Measurements from ENCODE around the gene HSF2.

- no peak for TF ChIP-seq YY1 (IDR thresholded peaks at IDR 0.05; ENCODE audit: extremely low read depth, insufficient replicate concordance, low read depth, low read length)
- TF ChIP-seq, protein P1, sequence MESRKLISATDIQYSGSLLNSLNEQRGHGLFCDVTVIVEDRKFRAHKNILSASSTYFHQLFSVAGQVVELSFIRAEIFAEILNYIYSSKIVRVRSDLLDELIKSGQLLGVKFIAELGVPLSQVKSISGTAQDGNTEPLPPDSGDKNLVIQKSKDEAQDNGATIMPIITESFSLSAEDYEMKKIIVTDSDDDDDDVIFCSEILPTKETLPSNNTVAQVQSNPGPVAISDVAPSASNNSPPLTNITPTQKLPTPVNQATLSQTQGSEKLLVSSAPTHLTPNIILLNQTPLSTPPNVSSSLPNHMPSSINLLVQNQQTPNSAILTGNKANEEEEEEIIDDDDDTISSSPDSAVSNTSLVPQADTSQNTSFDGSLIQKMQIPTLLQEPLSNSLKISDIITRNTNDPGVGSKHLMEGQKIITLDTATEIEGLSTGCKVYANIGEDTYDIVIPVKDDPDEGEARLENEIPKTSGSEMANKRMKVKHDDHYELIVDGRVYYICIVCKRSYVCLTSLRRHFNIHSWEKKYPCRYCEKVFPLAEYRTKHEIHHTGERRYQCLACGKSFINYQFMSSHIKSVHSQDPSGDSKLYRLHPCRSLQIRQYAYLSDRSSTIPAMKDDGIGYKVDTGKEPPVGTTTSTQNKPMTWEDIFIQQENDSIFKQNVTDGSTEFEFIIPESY (IDR thresholded peaks at IDR 0.05; ENCODE audit: extremely low read depth, insufficient replicate concordance, low read length): no peak
- TF ChIP-seq CTCF (IDR thresholded peaks at IDR 0.05 in 2 of 3, conservative IDR thresholded peaks at IDR 0.05 in 1 of 3; ENCODE audit: borderline replicate concordance in 1 of 3, insufficient read depth in 1 of 3, low read depth in 2 of 3, low read length in 2 of 3): 0 out of 6 replicates have a peak, but pooled peaks of 1 of the 3 experiments have one; percentile 13
- no peak for TF ChIP-seq SIN3A (IDR thresholded peaks at IDR 0.05; ENCODE audit: low read depth)
- no peak for TF ChIP-seq TCF7L2 (IDR thresholded peaks at IDR 0.05; ENCODE audit: borderline replicate concordance, extremely low read depth, insufficient read depth, insufficient read length)
- TF ChIP-seq CEBPB (IDR thresholded peaks at IDR 0.05; ENCODE audit: low read depth): no peak
- TF ChIP-seq JUND (IDR thresholded peaks at IDR 0.05): no peak
- no peak for TF ChIP-seq POLR2A (IDR thresholded peaks at IDR 0.05; ENCODE audit: borderline replicate concordance, extremely low read depth, insufficient read depth, insufficient read length)
- TF ChIP-seq ZNF274 (IDR thresholded peaks at IDR 0.05; ENCODE audit: low read depth, low read length): no peak
- no peak for TF ChIP-seq POLR2AphosphoS5 (IDR thresholded peaks at IDR 0.05; ENCODE audit: low read depth, low read length)
- no peak for TF ChIP-seq EZH2 (IDR thresholded peaks at IDR 0.05)
- TF ChIP-seq, protein P2, sequence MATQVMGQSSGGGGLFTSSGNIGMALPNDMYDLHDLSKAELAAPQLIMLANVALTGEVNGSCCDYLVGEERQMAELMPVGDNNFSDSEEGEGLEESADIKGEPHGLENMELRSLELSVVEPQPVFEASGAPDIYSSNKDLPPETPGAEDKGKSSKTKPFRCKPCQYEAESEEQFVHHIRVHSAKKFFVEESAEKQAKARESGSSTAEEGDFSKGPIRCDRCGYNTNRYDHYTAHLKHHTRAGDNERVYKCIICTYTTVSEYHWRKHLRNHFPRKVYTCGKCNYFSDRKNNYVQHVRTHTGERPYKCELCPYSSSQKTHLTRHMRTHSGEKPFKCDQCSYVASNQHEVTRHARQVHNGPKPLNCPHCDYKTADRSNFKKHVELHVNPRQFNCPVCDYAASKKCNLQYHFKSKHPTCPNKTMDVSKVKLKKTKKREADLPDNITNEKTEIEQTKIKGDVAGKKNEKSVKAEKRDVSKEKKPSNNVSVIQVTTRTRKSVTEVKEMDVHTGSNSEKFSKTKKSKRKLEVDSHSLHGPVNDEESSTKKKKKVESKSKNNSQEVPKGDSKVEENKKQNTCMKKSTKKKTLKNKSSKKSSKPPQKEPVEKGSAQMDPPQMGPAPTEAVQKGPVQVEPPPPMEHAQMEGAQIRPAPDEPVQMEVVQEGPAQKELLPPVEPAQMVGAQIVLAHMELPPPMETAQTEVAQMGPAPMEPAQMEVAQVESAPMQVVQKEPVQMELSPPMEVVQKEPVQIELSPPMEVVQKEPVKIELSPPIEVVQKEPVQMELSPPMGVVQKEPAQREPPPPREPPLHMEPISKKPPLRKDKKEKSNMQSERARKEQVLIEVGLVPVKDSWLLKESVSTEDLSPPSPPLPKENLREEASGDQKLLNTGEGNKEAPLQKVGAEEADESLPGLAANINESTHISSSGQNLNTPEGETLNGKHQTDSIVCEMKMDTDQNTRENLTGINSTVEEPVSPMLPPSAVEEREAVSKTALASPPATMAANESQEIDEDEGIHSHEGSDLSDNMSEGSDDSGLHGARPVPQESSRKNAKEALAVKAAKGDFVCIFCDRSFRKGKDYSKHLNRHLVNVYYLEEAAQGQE (IDR thresholded peaks at IDR 0.05; ENCODE audit: low read depth): no peak
Observed at GRCh38 chr6:122361314-122361979, 38.0 kb upstream of the HSF2 start.

Data from HCT116 (cell line).